CD14-positive monocyte (primary cell): ENCODE results near the gene KTI12. TPM values are rescaled to one million over a fixed set of nuclear protein-coding genes. Genes with fewer than 3 reads are reported as not detected.

Experiments
- DNase-seq, 3 donors: peaks; one replicate each; pipeline ENCODE4 v3.0.0-alpha.2; 2011 to 2022
- H2AFZ ChIP-seq: 2 replicates; pipeline ENCODE4 v1.6.0; 2012; ENCODE audit warnings: mild to moderate bottlenecking, low read depth, low read length, inconsistent platforms; ENCODE audit not compliant: insufficient read depth, poor library complexity, severe bottlenecking
- H3K27ac ChIP-seq, 2 donors: 1 replicate in 1 of 2; 2 replicates in 1 of 2; pipeline ENCODE4 v1.5.1; 2012 to 2013; ENCODE audit warnings: low read length in 2 of 2, control low read depth in 1 of 2, inconsistent platforms in 1 of 2, low read depth in 1 of 2, mild to moderate bottlenecking in 1 of 2
- H3K27me3 ChIP-seq, 2 donors: one replicate each; pipeline versions ENCODE4 v1.6.0 to v1.6.1; 2011 to 2013; ENCODE audit warnings: low read length in 2 of 2; ENCODE audit not compliant: control insufficient read depth in 2 of 2, insufficient read depth in 2 of 2
- H3K36me3 ChIP-seq, 2 donors: replicated peaks in 1 of 2; 1 replicate in 1 of 2; 2 replicates in 1 of 2; pipeline versions ENCODE4 v1.5.1 to v1.6.1; 2012 to 2013; ENCODE audit warnings: low read length in 2 of 2, control low read depth in 1 of 2, inconsistent platforms in 1 of 2, mild to moderate bottlenecking in 1 of 2; ENCODE audit not compliant: insufficient read depth in 2 of 2, control insufficient read depth in 1 of 2
- H3K4me1 ChIP-seq, 2 donors: 1 replicate in 1 of 2; 2 replicates in 1 of 2; pipeline versions ENCODE4 v1.5.1 to v1.6.1; 2012 to 2013; ENCODE audit warnings: low read length in 2 of 2, control low read depth in 1 of 2, inconsistent platforms in 1 of 2, mild to moderate bottlenecking in 1 of 2, moderate library complexity in 1 of 2; ENCODE audit not compliant: insufficient read depth in 2 of 2, control insufficient read depth in 1 of 2
- H3K4me2 ChIP-seq: replicated peaks from 2 replicates; pipeline ENCODE3; 2012; ENCODE audit warnings: low read length, moderate library complexity, mild to moderate bottlenecking; ENCODE audit not compliant: poor library complexity, severe bottlenecking; ENCODE audit errors: extremely low read depth
- H3K4me3 ChIP-seq, 3 experiments: fragments of 200-600 bp in 1 of 3; sonication (generic) in 1 of 3; replicated peaks in 1 of 3; 1 replicate in 2 of 3; 2 replicates in 1 of 3; pipeline ENCODE4 v1.5.1; 2011 to 2013; ENCODE audit warnings: low read length in 3 of 3, mild to moderate bottlenecking in 3 of 3, control low read depth in 2 of 3, low read depth in 2 of 3, inconsistent platforms in 1 of 3, moderate library complexity in 1 of 3
- H3K79me2 ChIP-seq: 2 replicates; pipeline ENCODE4 v1.6.0; 2012; ENCODE audit warnings: mild to moderate bottlenecking, control low read depth, inconsistent platforms, low read length, moderate library complexity; ENCODE audit not compliant: insufficient read depth
- H3K9ac ChIP-seq: 2 replicates; pipeline ENCODE4 v1.6.0; 2017; ENCODE audit warnings: low read length, mild to moderate bottlenecking; ENCODE audit not compliant: insufficient read depth, poor library complexity, severe bottlenecking
- H3K9me3 ChIP-seq, 2 donors: replicated peaks in 1 of 2; 1 replicate in 1 of 2; 2 replicates in 1 of 2; pipeline versions ENCODE4 v1.5.1 to v1.6.1; 2012 to 2013; ENCODE audit warnings: low read length in 2 of 2, control low read depth in 1 of 2; ENCODE audit not compliant: control insufficient read depth in 1 of 2, insufficient read depth in 1 of 2
- H4K20me1 ChIP-seq: 2 replicates; pipeline ENCODE4 v1.6.0; 2012; ENCODE audit warnings: mild to moderate bottlenecking, low read length, control low read depth, moderate library complexity; ENCODE audit not compliant: insufficient read depth
- H3K27ac Mint-ChIP-seq, 7 donors: one replicate each; pipeline ENCODE4 v1.8.0; 2020; ENCODE audit warnings: mild to moderate bottlenecking in 7 of 7, mixed read lengths in 7 of 7, moderate library complexity in 6 of 7, inconsistent platforms in 2 of 7
- H3K27me3 Mint-ChIP-seq, 3 donors: one replicate each; pipeline ENCODE4 v1.8.0; 2021 to 2022; ENCODE audit warnings: low read depth in 3 of 3, mild to moderate bottlenecking in 3 of 3, mixed read lengths in 3 of 3, moderate library complexity in 3 of 3, inconsistent platforms in 1 of 3
- H3K36me3 Mint-ChIP-seq, 2 donors: one replicate each; pipeline ENCODE4 v1.8.0; 2020; ENCODE audit warnings: mixed read lengths in 2 of 2, inconsistent platforms in 1 of 2, mild to moderate bottlenecking in 1 of 2
- H3K4me1 Mint-ChIP-seq: one replicate; pipeline ENCODE4 v1.8.0; 2020; ENCODE audit warnings: mild to moderate bottlenecking, mixed read lengths
- H3K4me3 Mint-ChIP-seq, 2 donors: one replicate each; pipeline ENCODE4 v1.8.0; 2020; ENCODE audit warnings: mild to moderate bottlenecking in 2 of 2, mixed read lengths in 2 of 2, moderate library complexity in 1 of 2
- H3K9me3 Mint-ChIP-seq, 7 donors: one replicate each; pipeline ENCODE4 v1.8.0; 2020 to 2022; ENCODE audit warnings: mixed read lengths in 7 of 7, mild to moderate bottlenecking in 6 of 7, moderate library complexity in 6 of 7, inconsistent platforms in 2 of 7
- CTCF ChIP-seq: fragments of 200-600 bp; IDR thresholded peaks from one replicate; pipeline ENCODE4 v1.8.0; 2022; ENCODE audit warnings: antibody characterized with exemption, mild to moderate bottlenecking
- WGBS: methylation state at CpG from one replicate; pipeline ENCODE4 v1.1.5; 2013; ENCODE audit warnings: missing lambda C conversion rate; ENCODE audit not compliant: insufficient coverage; 5-methylcytosine and 5-hydroxymethylcytosine counted together
- intact Hi-C, 2 donors: fragments of 100-400 bp; cut with micrococcal nuclease; formaldehyde crosslinking; loops; one replicate each; pipeline versions ENCODE4 v1.15.0 to v1.15.1; 2023
- polyA plus RNA-seq, 3 donors: library from polyadenylated mRNA; depleted of rRNA in 1 of 3; unstranded in 2 of 3; stranded (reverse) in 1 of 3; fragments of 300-500 nt in 2 of 3; fragments of >200 nt in 1 of 3; fragmentation: Illumina TruSeq in 2 of 3; gene quantifications; 1 replicate in 2 of 3; 2 replicates in 1 of 3; pipeline ENCODE4 v1.2.3, GENCODE V29; 2012 to 2021

KTI12 gene
- polyA plus RNA-seq, 3 donors: 6.4 to 18.2 (median 16.2) TPM

DNA sequence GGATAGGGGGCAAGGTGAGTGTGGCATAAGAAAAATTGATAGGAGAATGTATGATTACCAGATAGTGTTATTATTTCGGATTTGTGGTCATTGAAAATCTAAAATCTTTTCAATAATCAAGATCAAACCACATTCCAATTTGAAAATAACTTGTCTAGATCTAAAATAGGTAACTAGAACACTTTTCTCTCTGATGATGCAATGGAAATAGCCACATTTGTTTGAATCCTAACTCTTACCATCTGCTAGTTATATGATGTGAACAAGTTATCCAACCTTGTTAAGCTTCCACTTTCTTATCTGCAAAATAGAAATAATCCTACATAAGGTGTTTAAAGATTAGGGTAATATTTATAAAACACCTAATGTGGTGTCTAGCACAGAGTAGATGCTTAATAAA lies 26.3 kb upstream of the KTI12 start:
- no peak overlapping the region for H3K27ac Mint-ChIP-seq
- no CpG with 5 or more reads among the region's 1 CpG for WGBS
- DNase-seq: no peak
- peaks cover 39 to 49% of the 10 kb centered on the region in 2 donors for H3K36me3 ChIP-seq
- H3K27me3 Mint-ChIP-seq: no peaks in the 10 kb centered on the region
- H3K36me3 Mint-ChIP-seq: peaks cover 37 to 49% of the 10 kb centered on the region in 2 donors
- H3K9ac ChIP-seq: no peak overlapping the region
- H3K4me3 Mint-ChIP-seq: no peak overlapping the region
- no peak overlapping the region for H3K4me2 ChIP-seq
- intact Hi-C loops: loop anchor here (10.0 kb wide), 2 partner anchors 345 to 635 kb away; partner anchors contain the start of genes COA7 (in 1 of the 2), ORC1 (in 1 of the 2) and PRPF38A (in 1 of the 2)
- H3K9me3 Mint-ChIP-seq: no peaks in the 10 kb centered on the region
- no peak overlapping the region for H3K27ac ChIP-seq
- no peaks in the 10 kb centered on the region for H3K9me3 ChIP-seq
- H4K20me1 ChIP-seq: peaks cover 80% of the 10 kb centered on the region
- TF ChIP-seq CTCF: no peak
- no peak overlapping the region for H2AFZ ChIP-seq
- peaks cover 20 to 32% of the 10 kb centered on the region in 2 donors for H3K4me1 ChIP-seq
- H3K4me1 Mint-ChIP-seq: peaks cover 26% of the 10 kb centered on the region
- H3K79me2 ChIP-seq: peaks cover 96% of the 10 kb centered on the region
- no peaks in the 10 kb centered on the region for H3K27me3 ChIP-seq
- no peak overlapping the region for H3K4me3 ChIP-seq

DNA sequence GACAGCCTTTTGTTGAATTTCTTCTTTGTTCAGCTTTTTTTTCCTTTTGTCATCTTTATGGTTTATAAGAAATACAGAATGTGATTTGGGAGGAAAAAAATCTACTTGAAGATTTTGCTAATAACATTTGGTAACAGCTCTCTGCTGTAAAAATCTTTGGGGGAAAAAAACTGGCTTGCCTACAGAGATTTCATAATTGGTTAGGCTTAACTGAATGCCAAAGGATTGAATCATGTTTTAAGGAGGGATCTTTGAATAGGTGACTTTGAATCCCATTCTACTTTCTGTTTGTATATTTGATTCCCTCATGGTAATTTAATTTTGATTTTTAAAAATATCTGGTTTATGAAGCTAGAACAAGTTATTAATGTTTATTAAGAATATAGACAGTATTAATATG lies 25.7 kb upstream of the KTI12 start:
- no peaks in the 10 kb centered on the region for H3K9me3 Mint-ChIP-seq
- H3K4me2 ChIP-seq: no peak overlapping the region

More for the DNA sequence above, 25.7 kb upstream of the KTI12 start:
- no peak overlapping the region for H3K27ac ChIP-seq
- intact Hi-C loops: loop anchor here (10.0 kb wide), 2 partner anchors 345 to 635 kb away; partner anchors contain the start of genes COA7 (in 1 of the 2), ORC1 (in 1 of the 2) and PRPF38A (in 1 of the 2)
- H3K36me3 Mint-ChIP-seq: peaks cover 33 to 44% of the 10 kb centered on the region in 2 donors
- no peak for TF ChIP-seq CTCF
- H3K79me2 ChIP-seq: peaks cover 96% of the 10 kb centered on the region
- no peak for DNase-seq
- no peak overlapping the region for H3K9ac ChIP-seq
- H3K4me3 Mint-ChIP-seq: no peak overlapping the region
- no peaks in the 10 kb centered on the region for H3K9me3 ChIP-seq
- H3K4me1 ChIP-seq: peaks cover 25 to 38% of the 10 kb centered on the region in 2 donors
- H2AFZ ChIP-seq: no peak overlapping the region
- peaks cover 33 to 43% of the 10 kb centered on the region in 2 donors for H3K36me3 ChIP-seq
- no peak overlapping the region for H3K4me3 ChIP-seq
- no peak overlapping the region for H3K27ac Mint-ChIP-seq
- H3K27me3 ChIP-seq: no peaks in the 10 kb centered on the region
- no peaks in the 10 kb centered on the region for H3K27me3 Mint-ChIP-seq
- peaks cover 31% of the 10 kb centered on the region for H3K4me1 Mint-ChIP-seq
- peaks cover 76% of the 10 kb centered on the region for H4K20me1 ChIP-seq
